Peyer's patch (tissue), 4 donors: ENCODE data around the gene LTBP3.

Experiments
- CTCF ChIP-seq, 6 experiments: fragments of 450-650 bp in 4 of 6; fragments of 200-600 bp in 2 of 6; sonication (generic) in 1 of 6; IDR thresholded peaks; one replicate each; pipeline ENCODE4 v1.5.1; 2017 to 2019; ENCODE audit warnings: antibody characterized with exemption in 6 of 6, mild to moderate bottlenecking in 3 of 6, moderate library complexity in 1 of 6
- POLR2A ChIP-seq, 2 donors: fragments of 450-650 bp; IDR thresholded peaks; one replicate each; pipeline ENCODE4 v1.5.1; 2017; ENCODE audit warnings: antibody characterized with exemption in 2 of 2, mild to moderate bottlenecking in 2 of 2, moderate library complexity in 2 of 2

GRCh38 chr11:65574109-65574810, 16.1 kb upstream of the LTBP3 start:
- TF ChIP-seq CTCF (IDR thresholded peaks at IDR 0.05), result peak; percentile 88 to 100 (median 95)
- TF ChIP-seq POLR2A (IDR thresholded peaks at IDR 0.05), result peak; percentile 17 to 56
